GM12872 (cell line): Measurements from ENCODE around the gene WWP2.

Source experiments
- TF ChIP-seq, protein P1 (sequence below): IDR thresholded peaks from 3 replicates; pipeline ENCODE4 v1.5.1; 2011; ENCODE audit warnings: low read depth, mild to moderate bottlenecking, low read length, moderate library complexity; ENCODE audit not compliant: insufficient read depth

WWP2 gene

DNA sequence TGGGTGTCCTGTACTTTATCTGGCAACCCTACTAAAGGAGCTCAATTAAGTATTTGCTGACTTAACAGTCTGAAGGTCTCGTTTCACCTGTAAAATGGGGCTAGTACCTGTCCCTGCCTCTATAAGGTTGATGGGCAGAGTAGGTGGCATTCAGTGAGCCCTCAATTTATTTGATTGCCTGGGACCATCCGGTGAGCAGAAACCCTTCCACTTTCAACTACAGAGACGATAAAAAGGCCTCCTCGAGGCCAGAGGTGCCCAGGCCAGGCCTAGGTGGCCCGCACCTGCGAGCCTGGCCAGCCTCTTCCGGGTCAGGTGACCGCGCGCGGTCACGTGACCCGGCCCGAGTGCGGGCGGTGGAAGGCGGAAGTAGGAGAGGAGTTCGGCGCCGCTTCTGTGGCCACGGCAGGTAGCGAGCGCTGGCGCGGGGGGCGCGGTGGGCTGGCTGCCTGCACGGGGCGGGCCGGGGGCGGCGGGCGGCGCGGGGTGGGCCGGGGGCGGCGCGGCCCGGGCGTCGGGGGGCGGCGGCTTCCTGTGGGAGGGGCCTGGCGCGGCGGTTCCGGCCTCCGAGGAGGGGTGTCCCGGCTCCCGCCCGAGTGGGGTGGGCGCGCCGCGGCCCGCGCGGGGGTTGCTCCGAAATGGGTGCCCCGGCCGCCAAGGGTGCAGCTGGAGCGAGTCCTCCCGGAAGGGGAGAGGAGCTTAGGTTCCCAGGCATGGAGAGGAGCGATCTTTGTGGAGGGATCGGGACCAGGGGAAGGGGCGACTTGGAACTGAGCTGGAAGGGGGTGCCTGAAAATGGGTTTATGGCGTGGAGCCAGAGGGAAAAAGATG lies at the start of gene WWP2:
Gene WWP2 (plus strand): TSS at position 350 of the 831 bp plus-strand sequence. CDS start 24,679 bp downstream, outside the sequence.
- TF ChIP-seq, protein P1, sequence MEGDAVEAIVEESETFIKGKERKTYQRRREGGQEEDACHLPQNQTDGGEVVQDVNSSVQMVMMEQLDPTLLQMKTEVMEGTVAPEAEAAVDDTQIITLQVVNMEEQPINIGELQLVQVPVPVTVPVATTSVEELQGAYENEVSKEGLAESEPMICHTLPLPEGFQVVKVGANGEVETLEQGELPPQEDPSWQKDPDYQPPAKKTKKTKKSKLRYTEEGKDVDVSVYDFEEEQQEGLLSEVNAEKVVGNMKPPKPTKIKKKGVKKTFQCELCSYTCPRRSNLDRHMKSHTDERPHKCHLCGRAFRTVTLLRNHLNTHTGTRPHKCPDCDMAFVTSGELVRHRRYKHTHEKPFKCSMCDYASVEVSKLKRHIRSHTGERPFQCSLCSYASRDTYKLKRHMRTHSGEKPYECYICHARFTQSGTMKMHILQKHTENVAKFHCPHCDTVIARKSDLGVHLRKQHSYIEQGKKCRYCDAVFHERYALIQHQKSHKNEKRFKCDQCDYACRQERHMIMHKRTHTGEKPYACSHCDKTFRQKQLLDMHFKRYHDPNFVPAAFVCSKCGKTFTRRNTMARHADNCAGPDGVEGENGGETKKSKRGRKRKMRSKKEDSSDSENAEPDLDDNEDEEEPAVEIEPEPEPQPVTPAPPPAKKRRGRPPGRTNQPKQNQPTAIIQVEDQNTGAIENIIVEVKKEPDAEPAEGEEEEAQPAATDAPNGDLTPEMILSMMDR = no peak

DNA sequence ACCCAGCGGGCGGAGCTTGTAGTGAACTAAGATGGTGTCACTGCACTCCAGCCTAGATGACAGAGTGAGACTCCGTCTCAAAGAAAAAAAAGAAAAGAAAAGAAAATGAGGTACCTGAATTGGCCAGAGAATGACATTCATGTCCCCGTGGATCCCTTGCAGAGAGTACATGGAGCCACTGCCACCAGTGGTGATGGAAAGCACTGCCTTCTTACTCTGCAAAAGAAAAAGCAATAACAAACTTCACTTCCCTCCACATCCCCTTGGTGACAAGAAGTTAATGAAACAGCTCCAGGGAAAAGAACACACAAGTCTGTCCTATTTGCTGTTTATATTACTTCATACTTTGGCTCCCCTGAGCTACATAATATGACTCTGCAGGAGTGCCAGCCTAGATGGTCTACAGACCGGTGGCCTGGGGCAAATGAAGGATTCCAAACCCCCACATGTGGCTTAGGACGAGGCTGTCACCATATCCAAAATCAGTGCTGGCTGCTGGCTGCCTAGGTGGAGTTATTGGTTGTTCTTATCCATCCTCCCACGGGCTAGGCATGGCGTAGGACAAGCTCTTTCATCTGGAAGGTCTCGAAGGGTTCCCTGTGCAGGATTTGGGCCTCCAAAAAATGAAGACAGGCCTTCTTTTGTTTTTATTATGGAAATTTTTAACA lies 49.1 kb upstream of the WWP2 start:
- TF ChIP-seq, protein P1 = no peak

DNA sequence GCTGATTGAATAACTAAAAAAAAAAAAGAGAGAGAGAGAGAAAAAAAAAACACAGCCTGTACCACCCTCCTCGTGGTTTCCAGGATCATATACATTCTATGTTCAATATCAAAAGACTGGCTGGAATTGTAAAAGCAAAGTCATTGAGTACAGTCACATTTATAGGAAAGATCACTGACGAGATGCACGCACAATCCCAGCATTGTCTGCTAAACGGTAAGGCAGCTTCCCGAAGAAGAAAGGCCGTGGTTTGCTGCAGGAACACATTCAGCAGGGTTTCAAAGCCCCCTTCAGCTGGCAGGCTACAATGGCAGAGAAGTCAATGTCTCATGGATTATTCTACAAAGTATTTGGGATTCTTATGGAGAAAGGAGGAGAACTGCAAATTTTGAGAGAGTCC lies 45.1 kb upstream of the WWP2 start:
- TF ChIP-seq, protein P1 = no peak

DNA sequence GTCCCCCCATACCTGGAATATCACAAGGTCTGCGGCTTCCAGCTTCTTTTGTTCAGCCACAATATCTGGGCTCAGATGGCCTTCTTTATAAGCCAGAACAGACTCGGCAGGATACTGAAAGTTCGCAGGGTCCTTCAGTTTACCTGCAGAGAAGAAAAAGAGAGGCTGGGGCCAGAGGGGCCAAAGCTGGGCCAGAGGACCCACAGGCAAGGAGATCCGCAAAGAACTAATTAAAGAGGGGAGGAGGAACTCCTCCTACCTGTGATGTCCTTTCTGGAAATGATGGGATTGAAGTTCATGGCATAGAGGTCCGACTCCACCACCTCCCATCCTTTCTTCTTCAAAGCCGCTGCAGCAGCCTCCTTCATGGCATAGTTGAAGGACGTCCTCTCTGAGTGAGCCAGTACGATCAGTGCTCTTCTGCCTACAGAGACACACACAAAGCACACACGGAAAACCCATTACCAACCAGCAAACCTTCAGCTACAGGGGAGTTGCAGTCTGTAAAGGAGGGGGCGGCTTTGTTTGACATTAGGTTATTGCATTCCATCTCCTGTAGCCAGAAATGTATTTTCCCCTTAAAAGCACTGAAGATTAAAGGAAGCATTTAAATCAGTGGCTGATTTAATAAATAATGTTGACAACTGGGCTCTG lies 43.9 kb upstream of the WWP2 start:
- TF ChIP-seq, protein P1 = no peak

DNA sequence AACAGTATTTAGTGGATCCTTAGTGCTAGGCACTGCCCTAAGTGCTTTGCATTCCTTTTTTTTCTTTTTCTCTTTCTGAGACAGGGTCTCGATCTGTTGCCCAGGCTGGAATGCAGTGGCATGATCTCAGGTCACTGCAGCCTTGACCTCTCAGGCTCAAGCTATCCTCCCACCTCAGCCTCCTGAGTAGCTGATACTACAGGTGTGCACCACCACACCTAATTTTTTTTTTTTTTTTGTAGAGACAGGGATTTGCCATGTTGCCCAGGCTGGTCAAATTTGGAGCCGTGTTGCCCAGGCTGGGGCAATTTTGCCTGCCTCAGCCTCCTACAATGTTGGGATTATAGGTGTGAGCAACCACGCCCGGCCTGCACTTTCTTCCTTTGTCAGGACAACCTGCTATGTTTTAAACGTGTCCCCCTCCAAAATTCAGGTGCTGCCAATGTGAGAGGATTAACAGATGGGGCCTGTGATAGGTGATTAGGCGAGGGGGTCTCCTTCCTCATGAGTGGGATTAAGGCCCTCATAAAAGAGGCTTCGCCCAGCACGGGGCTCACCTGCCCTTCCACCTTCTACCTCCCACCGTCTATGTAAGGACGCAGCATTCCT lies 41.2 kb upstream of the WWP2 start:
- TF ChIP-seq, protein P1 = no peak

DNA sequence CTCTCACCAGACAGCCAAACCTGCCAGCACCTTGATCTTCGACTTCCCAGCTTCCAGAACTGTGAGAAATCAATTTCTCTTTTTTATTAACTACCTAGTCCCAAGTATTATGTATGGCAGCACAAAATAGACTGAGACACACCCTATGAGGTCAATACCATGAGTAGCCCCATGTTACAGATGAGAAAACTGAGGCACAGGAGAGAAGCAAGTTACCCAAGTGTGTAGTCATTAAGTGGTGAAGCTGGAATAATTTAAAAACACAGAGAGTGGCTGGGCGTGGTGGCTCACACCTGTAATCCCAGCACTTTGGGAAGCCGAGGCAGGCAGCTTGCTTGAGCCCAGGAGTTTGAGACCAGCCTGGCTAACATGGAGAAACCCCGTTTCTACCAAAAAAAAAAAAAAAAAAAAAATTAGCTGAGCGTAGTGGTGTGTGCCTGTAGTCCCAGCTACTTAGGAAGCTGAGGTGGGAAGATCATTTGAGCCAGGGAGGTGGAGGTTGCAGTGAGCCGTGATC lies 40.6 kb upstream of the WWP2 start:
- TF ChIP-seq, protein P1 = no peak
